ENCODE data around the gene FIGNL1. TPM values are rescaled to one million over a fixed set of nuclear protein-coding genes. Genes with fewer than 3 reads are reported as not detected.

Gene FIGNL1
- total and polyA plus RNA-seq, 10 of the 15 experiments (the other 5 are each of a cell fraction or from before 2014, with no cell fraction given) = 11.5 to 37.4 (median 29.0) TPM

- Histone ChIP-seq H3K4me2 (ENCODE audit: control insufficient read depth, insufficient read depth) (peak overlapping the region; percentile 27; the same call in 1 of the 2 replicates), H3K27ac (ENCODE audit: control insufficient read depth, insufficient read depth) (no peak overlapping the region), H3K79me2 (ENCODE audit: control insufficient read depth, insufficient read depth, low read length) (no peaks in the 10 kb centered on the region), H3K4me3 (no peak overlapping the region), H3K4me1 (ENCODE audit: control insufficient read depth, insufficient read depth, low read length) (peaks cover 66% of the 10 kb centered on the region), H3K27me3 (replicated peaks in 1 of 2; ENCODE audit: control insufficient read depth in 2 of 2, insufficient read depth in 2 of 2, low read length in 1 of 2) (no peaks in the 10 kb centered on the region), H3K36me3 (ENCODE audit: control insufficient read depth in 2 of 2, insufficient read depth in 2 of 2, low read length in 1 of 2) (no peaks in the 10 kb centered on the region), H2AFZ (ENCODE audit: control insufficient read depth, low read depth, low read length) (no peak overlapping the region), H3K9ac (ENCODE audit: control insufficient read depth, insufficient read depth, low read length) (no peak overlapping the region), H3K9me3 (replicated peaks; ENCODE audit: control insufficient read depth, insufficient read depth, low read length) (no peaks in the 10 kb centered on the region), H4K20me1 (ENCODE audit: control insufficient read depth, insufficient read depth) (no peaks in the 10 kb centered on the region)
- ATAC-seq (no peak), FAIRE-seq (no peak), DNase-seq (ENCODE audit: low read depth, low spot score) (no peak)
- in situ Hi-C loops (cut with MboI) (loop anchor here (10.0 kb wide), 1 partner anchor 208 kb away; no protein-coding TSS in a partner anchor), intact Hi-C loops (cut with micrococcal nuclease; ENCODE audit: unreplicated experiment) (no loop called here)
- ChIA-PET POLR2A (no interaction called here), CTCF (interaction anchor here (0.9 to 1.4 kb wide), 3 partner anchors 15 to 278 kb away, joined by 3 read pairs; no protein-coding TSS in a partner anchor), RAD21 (ENCODE audit: unreplicated experiment) (interaction anchor here (1.4 kb wide), 1 partner anchor 206 kb away, joined by 3 read pairs; no protein-coding TSS in a partner anchor), SMC1A (ENCODE audit: uncharacterized antibody, unreplicated experiment) (interaction anchor here (0.8 to 2.3 kb wide), 3 partner anchors 44 to 320 kb away, joined by 3 to 8 read pairs (median 3); no protein-coding TSS in a partner anchor)
- 8% methylated on average over 4 of the region's 4 CpGs for WGBS (ENCODE audit: insufficient coverage, insufficient replicate concordance, low lambda C conversion rate, missing lambda C conversion rate)
- TF ChIP-seq DPF2 (IDR thresholded peaks at IDR 0.05) (no peak), TCF7 (IDR thresholded peaks at IDR 0.05; ENCODE audit: borderline replicate concordance) (no peak), SPI1 (IDR thresholded peaks at IDR 0.05; ENCODE audit: borderline replicate concordance, insufficient read depth, low read depth, low read length) (peak; percentile 61), ZNF24 (IDR thresholded peaks at IDR 0.05) (no peak), PAX8 (IDR thresholded peaks at IDR 0.05) (no peak), HSF1 (IDR thresholded peaks at IDR 0.05; ENCODE audit: low read depth, low read length) (no peak), EED (IDR thresholded peaks at IDR 0.05; ENCODE audit: low read depth) (0 out of 2 replicates have a peak, but pooled peaks have one; percentile 25)
- BruUV-seq (replicated peaks) = no TSS peak
These were observed 37.2 kb downstream of the FIGNL1 start for GRCh38 chr7:50412973-50413372.
